22Rv1 (cell line): ENCODE measurements around the gene PRKCG.

Experiments
- ZFX ChIP-seq: fragments of 450-650 bp; IDR thresholded peaks from 2 replicates; pipeline ENCODE4 v1.6.1; 2017; ENCODE audit warnings: antibody characterized with exemption, borderline replicate concordance
- TF ChIP-seq, protein P1 (sequence below): fragments of 450-650 bp; IDR thresholded peaks from 2 replicates; pipeline ENCODE4 v1.5.1; 2017; ENCODE audit warnings: mild to moderate bottlenecking

- TF ChIP-seq, protein P1, sequence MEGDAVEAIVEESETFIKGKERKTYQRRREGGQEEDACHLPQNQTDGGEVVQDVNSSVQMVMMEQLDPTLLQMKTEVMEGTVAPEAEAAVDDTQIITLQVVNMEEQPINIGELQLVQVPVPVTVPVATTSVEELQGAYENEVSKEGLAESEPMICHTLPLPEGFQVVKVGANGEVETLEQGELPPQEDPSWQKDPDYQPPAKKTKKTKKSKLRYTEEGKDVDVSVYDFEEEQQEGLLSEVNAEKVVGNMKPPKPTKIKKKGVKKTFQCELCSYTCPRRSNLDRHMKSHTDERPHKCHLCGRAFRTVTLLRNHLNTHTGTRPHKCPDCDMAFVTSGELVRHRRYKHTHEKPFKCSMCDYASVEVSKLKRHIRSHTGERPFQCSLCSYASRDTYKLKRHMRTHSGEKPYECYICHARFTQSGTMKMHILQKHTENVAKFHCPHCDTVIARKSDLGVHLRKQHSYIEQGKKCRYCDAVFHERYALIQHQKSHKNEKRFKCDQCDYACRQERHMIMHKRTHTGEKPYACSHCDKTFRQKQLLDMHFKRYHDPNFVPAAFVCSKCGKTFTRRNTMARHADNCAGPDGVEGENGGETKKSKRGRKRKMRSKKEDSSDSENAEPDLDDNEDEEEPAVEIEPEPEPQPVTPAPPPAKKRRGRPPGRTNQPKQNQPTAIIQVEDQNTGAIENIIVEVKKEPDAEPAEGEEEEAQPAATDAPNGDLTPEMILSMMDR, result no peak
- no peak for TF ChIP-seq ZFX
Observed at GRCh38 chr19:53873773-53874605, 8.0 kb upstream of the PRKCG start.
